Kidney (tissue), 14 donors: Measurements from ENCODE around the gene C11orf54. TPM values are rescaled to one million over a fixed set of nuclear protein-coding genes. Genes with fewer than 3 reads are reported as not detected.

Source experiments
- DNase-seq, 5 donors: peaks; one replicate each; pipeline ENCODE4 v3.0.0-alpha.2; 2013 to 2020
- FAIRE-seq: peaks from 2 replicates; lab custom pipeline; 2012; peaks lifted over from hg19 to GRCh38; lab: Jason Lieb, UNC
- H3K27ac ChIP-seq, 2 donors: one replicate each; pipeline ENCODE4 v1.7.0; 2013; ENCODE audit warnings: low read depth in 2 of 2, low read length in 2 of 2, inconsistent platforms in 1 of 2
- H3K27me3 ChIP-seq: one replicate; pipeline ENCODE4 v1.7.1; 2013; ENCODE audit warnings: low read length, inconsistent platforms; ENCODE audit not compliant: control insufficient read depth, insufficient read depth
- H3K36me3 ChIP-seq, 3 donors: one replicate each; pipeline versions ENCODE4 v1.7.0 to v1.7.1; 2013; ENCODE audit warnings: low read length in 3 of 3, control low read depth in 1 of 3, inconsistent platforms in 1 of 3; ENCODE audit not compliant: insufficient read depth in 3 of 3, control insufficient read depth in 2 of 3
- H3K4me1 ChIP-seq, 3 donors: one replicate each; pipeline versions ENCODE4 v1.7.0 to v1.7.1; 2013; ENCODE audit warnings: low read length in 3 of 3, inconsistent platforms in 1 of 3, low read depth in 1 of 3; ENCODE audit not compliant: control insufficient read depth in 2 of 3, insufficient read depth in 2 of 3
- H3K4me3 ChIP-seq, 3 donors: one replicate each; pipeline versions ENCODE4 v1.7.0 to v1.8.1; 2013; ENCODE audit warnings: low read length in 3 of 3, control low read depth in 1 of 3, inconsistent platforms in 1 of 3
- H3K9ac ChIP-seq, 3 donors: one replicate each; pipeline versions ENCODE4 v1.7.0 to v1.7.1; 2013; ENCODE audit warnings: low read length in 3 of 3, control low read depth in 1 of 3, inconsistent platforms in 1 of 3
- H3K9me3 ChIP-seq, 3 donors: one replicate each; pipeline versions ENCODE4 v1.7.0 to v1.7.1; 2013; ENCODE audit warnings: low read length in 3 of 3, control low read depth in 1 of 3, inconsistent platforms in 1 of 3; ENCODE audit not compliant: control insufficient read depth in 2 of 3, insufficient read depth in 1 of 3
- CTCF ChIP-seq: IDR thresholded peaks from 3 replicates; pipeline ENCODE4 v1.5.1; 2012; ENCODE audit warnings: mild to moderate bottlenecking, moderate library complexity, borderline replicate concordance; ENCODE audit not compliant: insufficient read depth; ENCODE audit errors: extremely low read depth
- intact Hi-C: fragments of 100-400 bp; cut with DNase I; formaldehyde crosslinking; loops from one replicate; pipeline ENCODE4 v1.11.1; 2022
- polyA plus RNA-seq: library from polyadenylated mRNA; stranded (reverse); fragments of 350-450 nt; fragmentation: Illumina TruSeq; extraction: RNeasy Lipid Tissue Mini Kit (QIAGEN cat#74804); gene quantifications from one replicate; pipeline ENCODE4 v1.2.3, GENCODE V29; 2014; ENCODE audit warnings: low read depth, low replicate concordance; ENCODE audit not compliant: insufficient read depth
- total RNA-seq: library from RNA; stranded (reverse); fragmentation: NEBNext Ultra II Directional; extraction: Animal tissue kit (Norgen Biotek cat#: 25700); gene quantifications from one replicate; pipeline ENCODE4 v1.2.1, GENCODE V29; 2021
- donor health status: control.
- donor health status: control.
- donor health status: control.
- donor health status: control.
- donor health status: control.
- donor health status: DM: yes; HTN: yes; CAD: no.
- donor health status: Normal renal cell carcinoma (clear cell type).

Gene C11orf54
- total and polyA plus RNA-seq, 2 donors from 2014 or later, result 101 to 211 TPM

GRCh38 chr11:93712678-93713077 is 28.8 kb upstream of the C11orf54 start:
- intact Hi-C loops, result no loop called here
- DNase-seq, result no peak
- Histone ChIP-seq H3K9me3 (peaks cover 0 to 14% (median 1%) of the 10 kb centered on the region in 3 donors), H3K4me1 (no peaks in the 10 kb centered on the region), H3K27me3 (no peaks in the 10 kb centered on the region), H3K4me3 (no peak overlapping the region), H3K36me3 (peaks cover 2 to 15% (median 3%) of the 10 kb centered on the region in 3 donors), H3K9ac (no peak overlapping the region), H3K27ac (no peak overlapping the region)
- no peak for FAIRE-seq
- no peak for TF ChIP-seq CTCF

GRCh38 chr11:93715797-93716396 is 25.6 kb upstream of the C11orf54 start:
- H3K9ac ChIP-seq, result no peak overlapping the region
- no peak for TF ChIP-seq CTCF
- no peaks in the 10 kb centered on the region for H3K27me3 ChIP-seq
- no peak overlapping the region for H3K4me3 ChIP-seq
- peaks cover 0 to 5% (median 4%) of the 10 kb centered on the region in 3 donors for H3K36me3 ChIP-seq
- intact Hi-C loops, result no loop called here
- H3K9me3 ChIP-seq, result no peaks in the 10 kb centered on the region
- H3K4me1 ChIP-seq, result no peaks in the 10 kb centered on the region
- DNase-seq, result no peak
- FAIRE-seq, result no peak
- H3K27ac ChIP-seq, result no peak overlapping the region

- no peaks in the 10 kb centered on the region for H3K27me3 ChIP-seq
- H3K9ac ChIP-seq, result no peak overlapping the region
- H3K27ac ChIP-seq, result no peak overlapping the region
Observed at GRCh38 chr11:93717501-93717900, 24.0 kb upstream of the C11orf54 start.

More at GRCh38 chr11:93717501-93717900, 24.0 kb upstream of the C11orf54 start:
- TF ChIP-seq CTCF, result no peak
- no peak overlapping the region for H3K4me3 ChIP-seq
- no peaks in the 10 kb centered on the region for H3K9me3 ChIP-seq
- DNase-seq (no peak), FAIRE-seq (no peak)
- intact Hi-C loops, result no loop called here
- peaks cover 2 to 9% (median 4%) of the 10 kb centered on the region in 3 donors for H3K36me3 ChIP-seq
- H3K4me1 ChIP-seq, result no peaks in the 10 kb centered on the region
